ENCODE data around the gene IRF2. TPM values are rescaled to one million over a fixed set of nuclear protein-coding genes. Genes with fewer than 3 reads are reported as not detected.

Gene IRF2
- polyA plus RNA-seq, 1 donor, result 38.8 TPM

Other genes starting within 250 kb of the IRF2 start
- 53.4 TPM for gene CASP3, start 174.9 kb upstream of the IRF2 start, polyA plus RNA-seq
- gene PRIMPOL, start 175.2 kb upstream of the IRF2 start, polyA plus RNA-seq, result 23.8 TPM

Data from large intestine (tissue), 1 donor.